Panc1 (cell line): ENCODE results near the gene METTL24. TPM values are rescaled to one million over a fixed set of nuclear protein-coding genes. Genes with fewer than 3 reads are reported as not detected.

ENCODE experiments used
- ATAC-seq: fragments of 200-7000 bp; cut with Tn5 transposase; 2 replicates; pipeline ENCODE4 v1.9.1; 2020; ENCODE audit warnings: mild to moderate bottlenecking, moderate library complexity
- BruUV-seq: library from RNA; stranded (reverse); fragments of 400-500 nt; replicated peaks from 2 replicates; lab custom pipeline; 2021; lab: Mats Ljungman, UMichigan
- CTCF ChIA-PET: fragments of 300-600 bp; sonication (Branson Sonifier 250); formaldehyde crosslinking; loops from one replicate; lab custom pipeline; 2022; ENCODE audit warnings: antibody characterized with exemption; lab: Charles Lee
- POLR2A ChIA-PET: fragments of 300-600 bp; sonication (Branson Sonifier 250); formaldehyde crosslinking; loops from one replicate; lab custom pipeline; 2022; ENCODE audit warnings: antibody characterized with exemption; lab: Charles Lee
- DNase-seq: peaks from one replicate; pipeline ENCODE4 v3.0.0-alpha.2; 2010; ENCODE audit warnings: low read depth, low spot score
- H3K27ac ChIP-seq: 2 replicates; pipeline ENCODE4 v1.5.1; 2011; ENCODE audit warnings: mild to moderate bottlenecking, low read length, inconsistent platforms
- H3K27me3 ChIP-seq: fragments of 200-500 bp; sonication (Bioruptor generic); 2 replicates; pipeline ENCODE4 v1.6.0; 2014; ENCODE audit warnings: low read length, inconsistent platforms; ENCODE audit not compliant: control insufficient read depth, insufficient read depth
- H3K36me3 ChIP-seq: fragments of 200-500 bp; sonication (Bioruptor generic); 2 replicates; pipeline ENCODE4 v1.5.1; 2014; ENCODE audit warnings: inconsistent platforms, mild to moderate bottlenecking, low read length, moderate library complexity; ENCODE audit not compliant: control insufficient read depth, insufficient read depth
- H3K4me1 ChIP-seq: 2 replicates; pipeline ENCODE4 v1.5.1; 2011; ENCODE audit warnings: inconsistent platforms, mild to moderate bottlenecking, low read length, moderate library complexity; ENCODE audit not compliant: control insufficient read depth, insufficient read depth
- H3K4me3 ChIP-seq, 2 experiments: 2 replicates each; pipeline ENCODE4 v1.5.1; 2011 to 2012; ENCODE audit warnings: low read depth in 2 of 2, low read length in 2 of 2, mild to moderate bottlenecking in 2 of 2, inconsistent platforms in 1 of 2, moderate library complexity in 1 of 2
- H3K9me3 ChIP-seq: fragments of 200-500 bp; sonication (Bioruptor generic); 2 replicates; pipeline ENCODE4 v1.5.1; 2014; ENCODE audit warnings: low read depth, mild to moderate bottlenecking, inconsistent platforms, low read length, moderate library complexity; ENCODE audit not compliant: control insufficient read depth, insufficient read depth
- POLR2AphosphoS5 ChIP-seq: IDR thresholded peaks from 2 replicates; pipeline ENCODE4 v1.6.1; 2012; ENCODE audit warnings: mild to moderate bottlenecking, low read depth, low read length, moderate library complexity
- REST ChIP-seq, 2 experiments: IDR thresholded peaks; 2 replicates each; pipeline ENCODE4 v1.6.1; 2011 to 2012; ENCODE audit warnings: low read depth in 2 of 2, control low read depth in 1 of 2, low read length in 1 of 2, mild to moderate bottlenecking in 1 of 2, moderate library complexity in 1 of 2; ENCODE audit not compliant: insufficient read depth in 1 of 2
- SIN3A ChIP-seq: IDR thresholded peaks from 2 replicates; pipeline ENCODE4 v1.6.1; 2012; ENCODE audit warnings: low read depth, mild to moderate bottlenecking, low read length, moderate library complexity, borderline replicate concordance; ENCODE audit not compliant: insufficient read depth
- TCF7L2 ChIP-seq: IDR thresholded peaks from 2 replicates; pipeline ENCODE4 v1.6.1; 2011; ENCODE audit warnings: mild to moderate bottlenecking, low read depth, low read length, inconsistent platforms
- in situ Hi-C: cut with HindIII; loops from 2 replicates; pipeline ENCODE4 v1.10.0; 2016; ENCODE audit warnings: low sequenced_read_pairs, low pct_unique_long_range_greater_than_20kb
- intact Hi-C: fragments of 100-400 bp; cut with micrococcal nuclease; formaldehyde crosslinking; loops from one replicate; pipeline ENCODE4 v1.10.0; 2022; ENCODE audit not compliant: unreplicated experiment
- total RNA-seq: library from RNA; stranded (reverse); gene quantifications from one replicate; pipeline ENCODE4 v1.2.1, GENCODE V29; 2021; ENCODE audit not compliant: unreplicated experiment
- TF ChIP-seq, protein P1 (sequence below): fragments of 450-650 bp; IDR thresholded peaks from 2 replicates; pipeline ENCODE4 v1.5.1; 2017; ENCODE audit warnings: mild to moderate bottlenecking

The METTL24 gene
- total RNA-seq, 1 experiment from 2014 or later: not detected

DNA sequence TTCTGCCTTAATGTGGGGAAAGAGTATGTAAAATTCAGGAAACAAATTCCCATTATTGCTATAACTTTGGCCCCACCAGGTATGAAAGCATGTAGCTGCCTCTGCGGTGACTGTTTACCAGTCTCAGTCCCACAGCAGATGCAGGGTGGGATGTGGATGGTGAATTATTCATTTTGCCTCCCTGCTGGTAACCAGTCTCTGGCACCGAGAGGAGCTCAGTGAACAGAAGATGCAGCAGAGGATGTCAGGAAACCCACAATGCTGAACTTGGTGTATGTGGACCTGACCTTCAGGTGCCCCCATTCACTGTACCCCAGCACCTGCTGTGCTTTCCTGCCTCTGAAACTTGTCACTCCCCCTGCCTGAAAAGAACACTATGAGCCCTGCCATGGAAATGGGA is 8.8 kb upstream of the METTL24 start:
- Histone ChIP-seq H3K36me3 (no peaks in the 10 kb centered on the region), H3K4me3 (no peak overlapping the region), H3K27me3 (peaks cover 77% of the 10 kb centered on the region), H3K27ac (no peak overlapping the region), H3K9me3 (no peaks in the 10 kb centered on the region), H3K4me1 (no peaks in the 10 kb centered on the region)
- ChIA-PET CTCF (no interaction called here), POLR2A (no interaction called here)
- DNase-seq (no peak), ATAC-seq (no peak)
- TF ChIP-seq REST (IDR thresholded peaks at IDR 0.05; ENCODE audit: insufficient read depth in 1 of 2, low read depth in 2 of 2, low read length in 1 of 2) (no peak), TCF7L2 (no peak), POLR2AphosphoS5 (no peak), SIN3A (no peak)
- TF ChIP-seq, protein P1, sequence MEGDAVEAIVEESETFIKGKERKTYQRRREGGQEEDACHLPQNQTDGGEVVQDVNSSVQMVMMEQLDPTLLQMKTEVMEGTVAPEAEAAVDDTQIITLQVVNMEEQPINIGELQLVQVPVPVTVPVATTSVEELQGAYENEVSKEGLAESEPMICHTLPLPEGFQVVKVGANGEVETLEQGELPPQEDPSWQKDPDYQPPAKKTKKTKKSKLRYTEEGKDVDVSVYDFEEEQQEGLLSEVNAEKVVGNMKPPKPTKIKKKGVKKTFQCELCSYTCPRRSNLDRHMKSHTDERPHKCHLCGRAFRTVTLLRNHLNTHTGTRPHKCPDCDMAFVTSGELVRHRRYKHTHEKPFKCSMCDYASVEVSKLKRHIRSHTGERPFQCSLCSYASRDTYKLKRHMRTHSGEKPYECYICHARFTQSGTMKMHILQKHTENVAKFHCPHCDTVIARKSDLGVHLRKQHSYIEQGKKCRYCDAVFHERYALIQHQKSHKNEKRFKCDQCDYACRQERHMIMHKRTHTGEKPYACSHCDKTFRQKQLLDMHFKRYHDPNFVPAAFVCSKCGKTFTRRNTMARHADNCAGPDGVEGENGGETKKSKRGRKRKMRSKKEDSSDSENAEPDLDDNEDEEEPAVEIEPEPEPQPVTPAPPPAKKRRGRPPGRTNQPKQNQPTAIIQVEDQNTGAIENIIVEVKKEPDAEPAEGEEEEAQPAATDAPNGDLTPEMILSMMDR: no peak
- in situ Hi-C loops: loop anchor here (5.0 kb wide), 1 partner anchor 70 kb away; no protein-coding TSS in a partner anchor
- BruUV-seq: no TSS peak
- intact Hi-C loops: no loop called here

DNA sequence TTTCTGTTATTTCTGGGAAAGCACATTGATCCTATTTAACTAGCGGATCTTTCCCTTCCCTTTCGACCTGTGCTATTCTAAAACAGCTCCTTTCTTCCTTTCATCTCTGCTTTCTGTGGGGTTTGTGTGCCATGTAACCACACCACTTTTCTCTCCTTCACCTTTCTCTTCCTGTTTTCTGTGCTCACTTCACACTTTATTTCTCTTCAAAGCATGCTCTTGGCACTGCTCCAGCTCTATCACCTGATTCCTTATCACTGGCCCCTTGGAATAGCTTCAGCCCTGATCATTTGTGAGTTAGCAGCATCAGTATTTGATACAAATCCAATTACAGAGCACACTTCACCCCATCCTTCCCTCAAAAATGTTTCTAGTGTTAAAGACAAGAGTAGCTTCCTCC is 8.1 kb upstream of the METTL24 start:
- Histone ChIP-seq H3K4me1 (no peaks in the 10 kb centered on the region), H3K27ac (no peak overlapping the region), H3K4me3 (no peak overlapping the region), H3K9me3 (no peaks in the 10 kb centered on the region), H3K27me3 (peaks cover 76% of the 10 kb centered on the region), H3K36me3 (no peaks in the 10 kb centered on the region)
- no TSS peak for BruUV-seq
- no peak for TF ChIP-seq REST (IDR thresholded peaks at IDR 0.05; ENCODE audit: insufficient read depth in 1 of 2, low read depth in 2 of 2, low read length in 1 of 2)
- no peak for TF ChIP-seq POLR2AphosphoS5
- TF ChIP-seq, protein P1: no peak
- TF ChIP-seq SIN3A: no peak
- TF ChIP-seq TCF7L2: no peak
- ATAC-seq: no peak
- CTCF ChIA-PET: interaction anchor here (0.5 kb wide), 1 partner anchor 31 kb away, joined by 3 read pairs; no protein-coding TSS in a partner anchor
- POLR2A ChIA-PET: no interaction called here
- intact Hi-C loops: no loop called here
- in situ Hi-C loops: loop anchor here (5.0 kb wide), 1 partner anchor 69 kb away; no protein-coding TSS in a partner anchor
- no peak for DNase-seq
